HEK293 (cell line): ENCODE results near the gene SYTL3.

ENCODE experiments used
- CTCF ChIA-PET: fragments of 350-600 bp; formaldehyde crosslinking; extraction: SDS; loops from one replicate; lab custom pipeline; 2021; ENCODE audit warnings: antibody characterized with exemption; lab: Yijun Ruan, JAX
- POLR2A ChIA-PET: fragments of 300-600 bp; formaldehyde crosslinking; extraction: SDS; loops from one replicate; lab custom pipeline; 2020; ENCODE audit warnings: antibody characterized with exemption, inconsistent platforms; lab: Yijun Ruan, JAX
- H3K27ac ChIP-seq: fragments of 200-500 bp; sonication (Bioruptor generic); 2 replicates; pipeline ENCODE4 v1.5.1; 2014; ENCODE audit warnings: low read depth, low read length, control low read depth, inconsistent platforms; ENCODE audit errors: extremely low read depth
- H3K36me3 ChIP-seq, 2 experiments: fragments of 200-500 bp in 1 of 2; sonication (Bioruptor generic) in 1 of 2; 1 replicate in 1 of 2; 2 replicates in 1 of 2; pipeline ENCODE4 v1.5.1; 2014 to 2017; ENCODE audit warnings: inconsistent platforms in 2 of 2, low read length in 2 of 2; ENCODE audit not compliant: control insufficient read depth in 2 of 2, insufficient read depth in 1 of 2
- H3K4me1 ChIP-seq: fragments of 200-500 bp; sonication (Bioruptor generic); 2 replicates; pipeline ENCODE4 v1.5.1; 2014; ENCODE audit warnings: mild to moderate bottlenecking, low read length, inconsistent platforms; ENCODE audit not compliant: control insufficient read depth, insufficient read depth
- H3K4me3 ChIP-seq: 2 replicates; pipeline ENCODE4 v1.5.1; 2011; ENCODE audit warnings: low read depth, mild to moderate bottlenecking, control low read depth, low read length, moderate library complexity
- H3K9me3 ChIP-seq: fragments of 200-500 bp; sonication (Bioruptor generic); 2 replicates; pipeline ENCODE4 v1.5.1; 2014; ENCODE audit warnings: low read depth, low read length, inconsistent platforms; ENCODE audit not compliant: control insufficient read depth, insufficient read depth
- HOXC10 ChIP-seq: sonication (generic); formaldehyde crosslinking; IDR thresholded peaks from 2 replicates; pipeline ENCODE4 v1.8.1; 2023; ENCODE audit warnings: mild to moderate bottlenecking, missing genetic modification reagents
- RBAK ChIP-seq: fragments of 450-650 bp; formaldehyde crosslinking; IDR thresholded peaks from 2 replicates; pipeline ENCODE4 v1.5.1; 2016; ENCODE audit warnings: missing biosample characterization, missing genetic modification characterization
- REPIN1 ChIP-seq: fragments of 450-650 bp; formaldehyde crosslinking; IDR thresholded peaks from 2 replicates; pipeline ENCODE4 v1.5.1; 2017; ENCODE audit warnings: missing biosample characterization, missing genetic modification characterization, low read depth
- TSHZ1 ChIP-seq: fragments of 450-650 bp; formaldehyde crosslinking; IDR thresholded peaks from 2 replicates; pipeline ENCODE4 v1.5.1; 2016; ENCODE audit warnings: missing biosample characterization, missing genetic modification characterization, borderline replicate concordance
- ZBTB49 ChIP-seq: fragments of 450-650 bp; formaldehyde crosslinking; IDR thresholded peaks from 2 replicates; pipeline ENCODE4 v1.5.1; 2016; ENCODE audit warnings: missing biosample characterization, missing genetic modification characterization, low read depth
- ZNF157 ChIP-seq: fragments of 450-650 bp; formaldehyde crosslinking; IDR thresholded peaks from 2 replicates; pipeline ENCODE4 v1.5.1; 2016; ENCODE audit warnings: missing biosample characterization, missing genetic modification characterization
- ZNF174 ChIP-seq: fragments of 450-650 bp; formaldehyde crosslinking; IDR thresholded peaks from 2 replicates; pipeline ENCODE4 v1.5.0; 2017; ENCODE audit warnings: missing biosample characterization, mild to moderate bottlenecking, missing genetic modification characterization
- ZNF18 ChIP-seq: fragments of 450-650 bp; formaldehyde crosslinking; IDR thresholded peaks from 2 replicates; pipeline ENCODE4 v1.5.1; 2016; ENCODE audit warnings: missing biosample characterization, missing genetic modification characterization
- ZNF184 ChIP-seq: fragments of 450-650 bp; IDR thresholded peaks from 2 replicates; pipeline ENCODE4 v1.5.1; 2018; ENCODE audit warnings: missing biosample characterization, mild to moderate bottlenecking, missing genetic modification characterization
- ZNF221 ChIP-seq: fragments of 450-650 bp; formaldehyde crosslinking; IDR thresholded peaks from 2 replicates; pipeline ENCODE4 v1.5.1; 2017; ENCODE audit warnings: missing biosample characterization, missing genetic modification characterization, borderline replicate concordance
- ZNF26 ChIP-seq: fragments of 450-650 bp; formaldehyde crosslinking; IDR thresholded peaks from 2 replicates; pipeline ENCODE4 v1.5.1; 2016; ENCODE audit warnings: missing biosample characterization, missing genetic modification characterization
- ZNF280C ChIP-seq: fragments of 450-650 bp; formaldehyde crosslinking; IDR thresholded peaks from 2 replicates; pipeline ENCODE4 v1.5.1; 2016; ENCODE audit warnings: missing biosample characterization, missing genetic modification characterization
- ZNF350 ChIP-seq: fragments of 450-650 bp; formaldehyde crosslinking; IDR thresholded peaks from 2 replicates; pipeline ENCODE4 v1.5.0; 2017; ENCODE audit warnings: missing biosample characterization, mild to moderate bottlenecking, missing genetic modification characterization
- ZNF354C ChIP-seq: fragments of 450-650 bp; formaldehyde crosslinking; IDR thresholded peaks from 2 replicates; pipeline ENCODE4 v1.5.1; 2016; ENCODE audit warnings: missing biosample characterization, missing genetic modification characterization, low read depth, borderline replicate concordance
- ZNF530 ChIP-seq: fragments of 450-650 bp; formaldehyde crosslinking; IDR thresholded peaks from 2 replicates; pipeline ENCODE4 v1.5.1; 2016; ENCODE audit warnings: low read depth, missing biosample characterization, missing genetic modification characterization
- ZNF561 ChIP-seq: fragments of 450-650 bp; IDR thresholded peaks from 2 replicates; pipeline ENCODE4 v1.5.1; 2018; ENCODE audit warnings: missing biosample characterization, missing genetic modification characterization, borderline replicate concordance
- ZNF571 ChIP-seq: fragments of 450-650 bp; formaldehyde crosslinking; IDR thresholded peaks from 2 replicates; pipeline ENCODE4 v1.5.0; 2017; ENCODE audit warnings: missing biosample characterization, missing genetic modification characterization

Gene SYTL3

GRCh38 chr6:158607411-158608170 lies 42.3 kb upstream of the SYTL3 start (continued):
- no peak for TF ChIP-seq ZNF157 (tag by site-specific recombination)

- Histone ChIP-seq H3K36me3 (peaks cover 7 to 87% of the 10 kb centered on the region in 2 experiments; a peak in 2 of 3 replicates), H3K27ac (no peak overlapping the region), H3K4me3 (no peak overlapping the region)
- TF ChIP-seq ZNF157 (tag by site-specific recombination) (no peak), ZNF561 (no peak), ZNF530 (no peak), ZBTB49 (tag by site-specific recombination) (no peak), RBAK (tag by site-specific recombination) (no peak), TSHZ1 (tag by site-specific recombination) (no peak), ZNF221 (no peak), ZNF18 (tag by site-specific recombination) (no peak), ZNF174 (no peak), REPIN1 (tag by site-specific recombination) (no peak), ZNF26 (tag by site-specific recombination) (no peak), ZNF184 (tag by site-specific recombination) (no peak), ZNF571 (tag by site-specific recombination) (no peak), ZNF354C (no peak), ZNF350 (tag by site-specific recombination) (no peak), HOXC10 (CRISPR knock-in tag) (no peak), ZNF280C (no peak)
- TF ChIP-seq, all 188 proteins: peak for 0
- Histone ChIP-seq H3K9me3 (no peaks in the 10 kb centered on the region), H3K4me1 (no peaks in the 10 kb centered on the region)
- ChIA-PET POLR2A (no interaction called here), CTCF (interaction anchor here (0.6 to 1.2 kb wide), 4 partner anchors 93 to 395 kb away, joined by 3 to 6 read pairs (median 4); no protein-coding TSS in a partner anchor)
Observed at GRCh38 chr6:158608221-158608620, 41.6 kb upstream of the SYTL3 start.
